Measurements from ENCODE around the gene NINJ1. TPM values are rescaled to one million over a fixed set of nuclear protein-coding genes. Genes with fewer than 3 reads are reported as not detected.
A peak's percentile ranks its signal among the peaks of the same experiment; 100 is the strongest.

Gene NINJ1
- total and polyA plus RNA-seq, 2 of the 4 experiments (the other 2 are of a cell fraction), result 21.9 to 38.8 TPM

GRCh38 chr9:93128011-93128714 lies 5.9 kb downstream of the NINJ1 start (continued):
- TF ChIP-seq FOS (IDR thresholded peaks at IDR 0.05; ENCODE audit: low read depth, low read length), result no peak
- TF ChIP-seq CEBPB (IDR thresholded peaks at IDR 0.05; ENCODE audit: low read depth, low read length), result no peak
- no peak for TF ChIP-seq MAFK (IDR thresholded peaks at IDR 0.05; ENCODE audit: low read depth, low read length)
- TF ChIP-seq RFX5 (IDR thresholded peaks at IDR 0.05; ENCODE audit: low read depth, low read length), result no peak
- TF ChIP-seq MAZ (IDR thresholded peaks at IDR 0.05; ENCODE audit: borderline replicate concordance, low read depth, low read length), result no peak

GRCh38 chr9:93127395-93127911 lies 6.6 kb downstream of the NINJ1 start:
- peaks cover 21% of the 10 kb centered on the region; the same call in 1 of the 2 replicates for H3K9me1 ChIP-seq (ENCODE audit: insufficient read depth, low read length)
- H4K5ac ChIP-seq (ENCODE audit: low read depth, low read length), result no peak overlapping the region
- in situ Hi-C loops (cut with MboI; ENCODE audit: low sequenced_read_pairs) (no loop called here), intact Hi-C loops (cut with micrococcal nuclease) (no loop called here), dilution Hi-C loops (cut with HindIII; ENCODE audit: low sequenced_read_pairs, unreplicated experiment) (no loop called here)
- H4K91ac ChIP-seq (ENCODE audit: insufficient read depth, low read depth, low read length), result no peak overlapping the region
- ChIA-PET POLR2A (ENCODE audit: unreplicated experiment) (no interaction called here), CTCF (no interaction called here)
- no peak overlapping the region for H3K4me3 ChIP-seq (ENCODE audit: insufficient read depth, low read depth, low read length)
- H2BK20ac ChIP-seq (ENCODE audit: low read depth, low read length), result no peak overlapping the region
- no peak overlapping the region for H3K23ac ChIP-seq (ENCODE audit: low read depth, low read length)
- peaks cover 29% of the 10 kb centered on the region for H4K20me1 ChIP-seq (ENCODE audit: insufficient read depth, low read length)
- peaks cover 30% of the 10 kb centered on the region for H3K4me1 ChIP-seq (ENCODE audit: control insufficient read depth, insufficient read depth, low read length)
- no peak overlapping the region for H3K27ac ChIP-seq (ENCODE audit: insufficient read depth, low read length)
- H3K9me3 ChIP-seq (ENCODE audit: control insufficient read depth, insufficient read depth, low read length), result no peaks in the 10 kb centered on the region
- H2AK9ac ChIP-seq (replicated peaks; ENCODE audit: low read depth, low read length, poor library complexity), result peak overlapping the region; percentile 57
- no peak overlapping the region for H2BK15ac ChIP-seq (ENCODE audit: low read depth, low read length)
- H3K27me3 ChIP-seq (ENCODE audit: control insufficient read depth, insufficient read depth, low read length), result no peaks in the 10 kb centered on the region
- DNase-seq (no peak), ATAC-seq (ENCODE audit: low read depth) (peak; percentile 43)
- no peak overlapping the region for H2AK5ac ChIP-seq (ENCODE audit: low read depth, low read length)
- no peak overlapping the region for H3K4ac ChIP-seq (ENCODE audit: low read depth, low read length)
- BruUV-seq (replicated peaks), result no TSS peak
- H2BK120ac ChIP-seq (ENCODE audit: low read depth, low read length), result no peak overlapping the region
- H3K14ac ChIP-seq (replicated peaks; ENCODE audit: low read depth, low read length), result no peak overlapping the region; the same call in 1 of the 2 replicates
- 63% methylated on average over 4 of the region's 8 CpGs; no CpG with 5 or more reads in 1 of the 2 experiments for WGBS, 2 experiments (ENCODE audit: extremely low coverage in 2 of 2, insufficient read length in 1 of 2)
- no peak overlapping the region for H3K9ac ChIP-seq (ENCODE audit: low read depth, low read length)
- no peak overlapping the region for H3K18ac ChIP-seq (ENCODE audit: low read depth, low read length)
- peaks cover 17% of the 10 kb centered on the region for H3K36me3 ChIP-seq (ENCODE audit: control insufficient read depth, insufficient read depth, low read length)
- H3K56ac ChIP-seq (ENCODE audit: extremely low read depth, insufficient read depth, low read length), result no peak overlapping the region
- H4K8ac ChIP-seq (ENCODE audit: low read depth in 2 of 2, low read length in 2 of 2), result no peak overlapping the region
- H3K79me1 ChIP-seq (ENCODE audit: low read depth in 1 of 2, low read length in 2 of 2), result peaks cover 24 to 73% of the 10 kb centered on the region in 2 experiments
- H2AFZ ChIP-seq (replicated peaks; ENCODE audit: low read length, poor library complexity), result peak overlapping the region; percentile 58
- no peak overlapping the region for H2BK5ac ChIP-seq (ENCODE audit: low read depth, low read length, poor library complexity, severe bottlenecking)
- H3K4me2 ChIP-seq (ENCODE audit: low read depth, low read length), result no peak overlapping the region
- TF ChIP-seq RCOR1 (IDR thresholded peaks at IDR 0.05; ENCODE audit: insufficient replicate concordance, low read length), result no peak
- no peak for TF ChIP-seq RFX5 (IDR thresholded peaks at IDR 0.05; ENCODE audit: low read depth, low read length)
- TF ChIP-seq RAD21 (IDR thresholded peaks at IDR 0.05; ENCODE audit: low read length), result no peak
- TF ChIP-seq MXI1 (IDR thresholded peaks at IDR 0.05; ENCODE audit: borderline replicate concordance, low read depth, low read length), result no peak
- no peak for TF ChIP-seq FOS (IDR thresholded peaks at IDR 0.05; ENCODE audit: low read depth, low read length)
- TF ChIP-seq POLR2A (IDR thresholded peaks at IDR 0.05; ENCODE audit: low read depth, low read length), result no peak
- TF ChIP-seq CTCF (conservative IDR thresholded peaks at IDR 0.05; ENCODE audit: low read depth, low read length), result no peak
- TF ChIP-seq ELK1 (IDR thresholded peaks at IDR 0.05; ENCODE audit: borderline replicate concordance, low read depth, low read length), result no peak
- no peak for TF ChIP-seq SMC3 (IDR thresholded peaks at IDR 0.05; ENCODE audit: low read depth, low read length)
